ENCODE measurements around the gene PAQR9. TPM values are rescaled to one million over a fixed set of nuclear protein-coding genes. Genes with fewer than 3 reads are reported as not detected.

Gene PAQR9
- total RNA-seq, 1 donor from 2014 or later, result 1.8 TPM

GRCh38 chr3:142947799-142948575 lies 15.5 kb downstream of the PAQR9 start:
- Mint-ChIP-seq H3K27ac (ENCODE audit: unreplicated experiment) (no peak overlapping the region), H3K4me1 (peaks cover 22% of the 10 kb centered on the region), H3K9me3 (no peaks in the 10 kb centered on the region), H3K27me3 (ENCODE audit: low read depth) (no peaks in the 10 kb centered on the region), H3K36me3 (ENCODE audit: low read depth) (no peaks in the 10 kb centered on the region), H3K4me3 (no peak overlapping the region)
- TF ChIP-seq, protein P1, sequence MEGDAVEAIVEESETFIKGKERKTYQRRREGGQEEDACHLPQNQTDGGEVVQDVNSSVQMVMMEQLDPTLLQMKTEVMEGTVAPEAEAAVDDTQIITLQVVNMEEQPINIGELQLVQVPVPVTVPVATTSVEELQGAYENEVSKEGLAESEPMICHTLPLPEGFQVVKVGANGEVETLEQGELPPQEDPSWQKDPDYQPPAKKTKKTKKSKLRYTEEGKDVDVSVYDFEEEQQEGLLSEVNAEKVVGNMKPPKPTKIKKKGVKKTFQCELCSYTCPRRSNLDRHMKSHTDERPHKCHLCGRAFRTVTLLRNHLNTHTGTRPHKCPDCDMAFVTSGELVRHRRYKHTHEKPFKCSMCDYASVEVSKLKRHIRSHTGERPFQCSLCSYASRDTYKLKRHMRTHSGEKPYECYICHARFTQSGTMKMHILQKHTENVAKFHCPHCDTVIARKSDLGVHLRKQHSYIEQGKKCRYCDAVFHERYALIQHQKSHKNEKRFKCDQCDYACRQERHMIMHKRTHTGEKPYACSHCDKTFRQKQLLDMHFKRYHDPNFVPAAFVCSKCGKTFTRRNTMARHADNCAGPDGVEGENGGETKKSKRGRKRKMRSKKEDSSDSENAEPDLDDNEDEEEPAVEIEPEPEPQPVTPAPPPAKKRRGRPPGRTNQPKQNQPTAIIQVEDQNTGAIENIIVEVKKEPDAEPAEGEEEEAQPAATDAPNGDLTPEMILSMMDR (conservative IDR thresholded peaks at IDR 0.05), result no peak
- DNase-seq (ENCODE audit: low read depth, low spot score), result no peak

- H3K36me3 Mint-ChIP-seq (ENCODE audit: low read depth), result no peaks in the 10 kb centered on the region
Observed at GRCh38 chr3:142947352-142947751, 16.1 kb downstream of the PAQR9 start.

GRCh38 chr3:142946861-142947260 lies 16.6 kb downstream of the PAQR9 start:
- peaks cover 18% of the 10 kb centered on the region for H3K4me1 Mint-ChIP-seq
- H3K9me3 Mint-ChIP-seq, result no peaks in the 10 kb centered on the region
- H3K27me3 Mint-ChIP-seq (ENCODE audit: low read depth), result no peaks in the 10 kb centered on the region
- H3K4me3 Mint-ChIP-seq, result no peak overlapping the region
- no peak for DNase-seq (ENCODE audit: low read depth, low spot score)
- H3K36me3 Mint-ChIP-seq (ENCODE audit: low read depth), result no peaks in the 10 kb centered on the region
- no peak overlapping the region for H3K27ac Mint-ChIP-seq (ENCODE audit: unreplicated experiment)
- TF ChIP-seq, protein P1 (conservative IDR thresholded peaks at IDR 0.05), result no peak

More at GRCh38 chr3:142947352-142947751, 16.1 kb downstream of the PAQR9 start:
- no peak for DNase-seq (ENCODE audit: low read depth, low spot score)
- Mint-ChIP-seq H3K4me3 (no peak overlapping the region), H3K9me3 (no peaks in the 10 kb centered on the region), H3K27ac (ENCODE audit: unreplicated experiment) (no peak overlapping the region), H3K4me1 (peaks cover 22% of the 10 kb centered on the region), H3K27me3 (ENCODE audit: low read depth) (no peaks in the 10 kb centered on the region)
- TF ChIP-seq, protein P1 (conservative IDR thresholded peaks at IDR 0.05), result no peak

DNA sequence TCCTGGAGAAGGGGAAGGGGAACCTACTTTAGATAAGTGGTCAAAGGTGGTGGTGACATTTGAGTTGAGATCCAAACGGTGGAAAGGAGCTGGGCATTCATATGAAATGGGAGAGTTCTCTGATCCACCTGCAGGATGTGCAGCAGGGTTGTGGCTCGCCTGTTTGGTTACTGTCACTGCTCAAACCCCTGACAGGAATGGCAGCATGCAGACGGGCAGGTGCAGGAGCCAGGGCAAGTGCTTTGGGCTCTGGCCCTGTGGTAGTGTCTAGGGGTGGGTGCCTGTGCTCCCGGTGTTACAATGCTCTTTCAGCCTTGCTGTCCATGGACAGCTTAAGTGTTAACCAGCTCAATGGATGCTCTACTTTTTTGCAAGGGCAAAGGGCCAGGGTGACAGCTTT lies 18.5 kb downstream of the PAQR9 start:
- Mint-ChIP-seq H3K4me1 (peaks cover 6% of the 10 kb centered on the region), H3K27ac (ENCODE audit: unreplicated experiment) (no peak overlapping the region), H3K27me3 (ENCODE audit: low read depth) (no peaks in the 10 kb centered on the region), H3K36me3 (ENCODE audit: low read depth) (no peaks in the 10 kb centered on the region), H3K4me3 (no peak overlapping the region), H3K9me3 (no peaks in the 10 kb centered on the region)
- TF ChIP-seq, protein P1 (conservative IDR thresholded peaks at IDR 0.05), result no peak
- no peak for DNase-seq (ENCODE audit: low read depth, low spot score)

DNA sequence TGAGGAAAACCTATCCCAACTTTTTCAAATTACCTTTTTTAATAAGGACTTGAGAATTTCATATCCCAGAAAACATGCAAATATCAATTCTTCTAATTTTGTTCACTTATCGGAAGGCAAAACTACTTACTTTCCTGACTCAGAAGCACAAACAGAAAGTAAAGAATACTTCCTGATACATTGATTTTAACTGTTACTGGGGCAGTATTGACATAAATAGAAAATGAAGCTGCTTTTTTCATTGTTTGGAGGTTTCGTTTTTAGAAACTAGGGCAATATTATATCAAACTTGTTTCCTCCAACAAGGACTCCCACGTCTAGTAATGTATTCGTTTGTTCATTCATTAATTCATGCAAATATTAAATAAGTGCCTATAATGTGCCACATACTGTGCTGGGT lies 19.1 kb downstream of the PAQR9 start:
- no peaks in the 10 kb centered on the region for H3K4me1 Mint-ChIP-seq
- H3K9me3 Mint-ChIP-seq, result no peaks in the 10 kb centered on the region

More for the DNA sequence above, 19.1 kb downstream of the PAQR9 start:
- no peaks in the 10 kb centered on the region for H3K27me3 Mint-ChIP-seq (ENCODE audit: low read depth)
- H3K27ac Mint-ChIP-seq (ENCODE audit: unreplicated experiment), result no peak overlapping the region
- no peak for DNase-seq (ENCODE audit: low read depth, low spot score)
- no peak overlapping the region for H3K4me3 Mint-ChIP-seq
- H3K36me3 Mint-ChIP-seq (ENCODE audit: low read depth), result no peaks in the 10 kb centered on the region
- TF ChIP-seq, protein P1 (conservative IDR thresholded peaks at IDR 0.05), result no peak
